Effector memory CD8-positive, alpha-beta T cell (primary cell): ENCODE data around the gene MSI2.
"Not testable (repeated sequence)": the region's sequence is repeated elsewhere in the genome, so short reads cannot be mapped to it uniquely, and the experiment has no call there.

Source experiments
- ATAC-seq: fragments of 150-1000 bp; cut with Tn5 transposase; replicated peaks from 2 replicates; pipeline ENCODE4 v1.10.0; 2021; ENCODE audit warnings: mild to moderate bottlenecking, moderate library complexity
- DNase-seq, 3 experiments: peaks; one replicate each; pipeline ENCODE4 v3.0.0; 2021
- H3K27ac Mint-ChIP-seq, 2 donors: one replicate each; pipeline ENCODE4 v1.8.0; 2022; ENCODE audit warnings: mild to moderate bottlenecking in 2 of 2, mixed read lengths in 2 of 2, moderate library complexity in 2 of 2
- H3K27me3 Mint-ChIP-seq, 2 donors: one replicate each; pipeline ENCODE4 v1.8.0; 2022; ENCODE audit warnings: mixed read lengths in 2 of 2
- H3K36me3 Mint-ChIP-seq: one replicate; pipeline ENCODE4 v1.8.0; 2022; ENCODE audit warnings: mild to moderate bottlenecking, moderate library complexity, mixed read lengths; ENCODE audit not compliant: insufficient read depth
- H3K4me1 Mint-ChIP-seq, 2 donors: one replicate each; pipeline ENCODE4 v1.8.0; 2022; ENCODE audit warnings: low read depth in 2 of 2, mixed read lengths in 2 of 2
- H3K4me3 Mint-ChIP-seq, 2 donors: one replicate each; pipeline ENCODE4 v1.8.0; 2022; ENCODE audit warnings: mild to moderate bottlenecking in 2 of 2, mixed read lengths in 2 of 2, moderate library complexity in 2 of 2
- H3K9me3 Mint-ChIP-seq, 2 donors: one replicate each; pipeline ENCODE4 v1.8.0; 2022; ENCODE audit warnings: mixed read lengths in 2 of 2

MSI2 gene

DNA sequence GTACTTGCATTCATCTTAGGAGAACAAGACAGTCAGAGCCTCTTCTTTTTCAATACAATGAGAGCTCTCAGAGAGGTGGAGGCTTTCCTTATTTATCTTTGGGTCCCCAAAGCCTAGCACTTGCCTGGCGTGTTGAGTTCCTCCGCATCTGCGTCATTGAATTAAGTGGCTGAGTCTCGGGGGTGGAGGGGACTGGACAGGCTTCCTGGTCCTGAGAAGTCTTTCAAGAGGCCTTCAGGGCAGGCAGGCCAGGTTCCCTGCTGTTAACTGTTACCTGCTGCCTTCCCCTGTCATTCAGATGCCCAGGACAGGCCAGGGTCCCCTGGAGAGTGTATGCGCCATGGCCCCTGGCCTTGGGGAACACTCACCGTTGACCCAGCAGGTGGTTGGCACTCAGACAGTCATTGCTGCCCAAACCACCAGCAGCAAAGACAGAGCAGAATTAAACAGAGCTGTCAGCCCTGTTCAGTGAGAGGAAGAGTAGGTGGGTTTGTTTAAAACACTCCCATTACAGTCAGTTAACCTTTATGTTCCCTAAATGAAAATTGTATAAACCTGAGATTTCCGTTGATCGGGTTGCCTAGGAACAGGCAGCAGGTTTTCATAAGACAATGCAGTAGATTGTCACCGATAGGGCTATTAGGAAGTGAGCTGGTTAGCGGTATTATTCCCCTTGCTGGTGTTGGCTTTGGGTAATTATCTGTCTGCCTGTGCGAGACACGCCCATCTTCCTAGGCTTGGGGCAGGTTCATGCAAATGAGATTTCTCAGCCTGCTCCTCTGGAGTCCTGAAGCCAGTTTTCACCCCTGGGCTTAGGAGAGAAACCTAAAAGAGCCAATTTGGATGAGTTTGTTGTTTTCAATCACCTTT is 356.1 kb downstream of the MSI2 start:
- no peaks in the 10 kb centered on the region for H3K27me3 Mint-ChIP-seq
- H3K36me3 Mint-ChIP-seq, result peaks cover 8% of the 10 kb centered on the region
- DNase-seq, result peak in 2 of 3 experiments; percentile 46 to 48
- H3K4me3 Mint-ChIP-seq, result peak overlapping the region; percentile 50 to 66
- H3K4me1 Mint-ChIP-seq, result peaks cover 31 to 39% of the 10 kb centered on the region in 2 donors
- H3K9me3 Mint-ChIP-seq, result no peaks in the 10 kb centered on the region
- peak; percentile 94 for ATAC-seq
- H3K27ac Mint-ChIP-seq, result peak overlapping the region; percentile 87 to 92

DNA sequence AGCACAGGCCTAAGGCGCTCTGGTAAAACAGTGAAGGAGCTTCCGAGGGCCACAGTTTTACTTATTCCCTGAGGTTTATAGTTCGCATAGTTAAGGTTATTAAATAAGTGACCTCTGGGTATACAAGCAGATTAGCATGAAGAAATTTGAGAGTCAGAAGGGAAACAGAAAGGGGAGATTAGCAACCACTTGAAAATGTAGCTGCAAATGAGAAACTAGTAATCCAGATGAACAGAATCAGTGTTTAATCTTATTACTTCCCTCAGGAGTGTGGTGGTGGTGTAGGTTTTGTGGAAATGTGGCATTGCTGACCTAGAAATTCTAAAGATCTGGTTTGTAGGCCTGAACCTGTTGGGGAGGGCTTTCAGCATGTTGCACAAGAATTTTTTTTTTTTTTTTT is 358.4 kb downstream of the MSI2 start:
- Mint-ChIP-seq H3K4me1 (peaks cover 19 to 33% of the 10 kb centered on the region in 2 donors), H3K27me3 (no peaks in the 10 kb centered on the region), H3K27ac (peak overlapping the region; percentile 26 to 68), H3K36me3 (peaks cover 3% of the 10 kb centered on the region), H3K9me3 (no peaks in the 10 kb centered on the region), H3K4me3 (no peak overlapping the region)
- no peak for ATAC-seq
- no peak for DNase-seq

DNA sequence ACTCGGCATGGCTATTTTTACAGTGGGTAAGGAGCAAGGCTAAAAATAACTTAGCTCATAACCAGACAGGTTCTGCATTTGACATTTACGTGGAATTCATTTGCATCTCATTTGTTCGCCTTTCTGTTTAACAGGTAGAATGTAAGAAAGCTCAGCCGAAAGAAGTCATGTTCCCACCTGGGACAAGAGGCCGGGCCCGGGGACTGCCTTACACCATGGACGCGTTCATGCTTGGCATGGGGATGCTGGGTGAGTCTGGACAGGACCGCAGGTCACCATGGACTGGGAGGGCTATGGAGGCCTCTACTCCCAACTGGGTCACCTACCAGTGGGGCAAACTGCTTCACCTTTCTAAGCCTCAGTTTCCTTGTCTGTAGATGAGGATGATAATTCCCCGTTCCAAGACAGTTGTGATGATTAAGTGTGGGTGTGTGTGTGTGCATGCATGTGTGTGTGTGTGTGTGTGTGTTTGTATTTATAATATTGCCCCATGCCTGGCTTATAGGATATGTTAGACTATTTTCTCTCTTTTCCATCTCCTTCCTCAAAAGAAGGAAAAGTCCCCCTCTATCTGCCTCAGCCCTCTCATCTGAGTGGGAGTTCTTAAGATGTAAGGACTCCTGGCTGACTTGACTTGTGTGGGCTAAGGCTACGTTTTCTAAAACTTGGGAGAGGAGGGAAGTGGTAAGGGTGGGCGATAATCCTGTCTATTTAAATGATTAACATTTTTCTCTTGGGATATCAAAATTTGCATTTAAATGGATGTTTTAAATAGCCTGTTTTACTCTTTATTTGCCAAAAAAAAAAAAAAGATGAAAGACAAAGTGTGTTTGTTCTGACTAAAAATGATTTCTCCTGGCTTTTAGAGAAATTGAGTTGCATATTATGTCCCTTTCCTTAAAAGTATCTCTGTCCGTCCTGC is 359.8 kb downstream of the MSI2 start:
- H3K27ac Mint-ChIP-seq, result no peak overlapping the region
- H3K36me3 Mint-ChIP-seq, result peaks cover 3% of the 10 kb centered on the region
- ATAC-seq (no peak), DNase-seq (no peak)
- H3K4me3 Mint-ChIP-seq, result no peak overlapping the region
- H3K27me3 Mint-ChIP-seq, result no peaks in the 10 kb centered on the region
- no peaks in the 10 kb centered on the region for H3K9me3 Mint-ChIP-seq
- H3K4me1 Mint-ChIP-seq, result peaks cover 22 to 33% of the 10 kb centered on the region in 2 donors

DNA sequence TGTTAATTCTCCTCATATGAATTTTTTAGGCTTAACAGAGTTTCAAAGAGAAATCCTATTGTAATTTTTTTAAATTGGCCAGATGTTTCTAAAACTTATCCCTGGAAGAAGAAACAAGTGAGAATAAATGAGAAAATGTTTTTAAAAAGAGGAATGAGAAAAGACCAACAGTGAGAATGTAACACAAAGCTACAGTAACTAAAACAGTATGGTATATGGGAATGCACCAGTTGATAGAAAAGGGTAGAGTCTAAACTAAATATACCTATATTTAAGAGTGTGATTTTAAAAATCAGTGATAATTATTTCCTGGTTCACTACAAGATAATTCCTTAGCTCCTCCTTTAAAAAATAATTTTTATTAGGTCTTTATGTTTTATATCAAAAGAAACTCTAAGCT is 360.9 kb downstream of the MSI2 start:
- Mint-ChIP-seq H3K27me3 (no peaks in the 10 kb centered on the region), H3K4me3 (no peak overlapping the region), H3K27ac (no peak overlapping the region), H3K4me1 (peaks cover 19 to 23% of the 10 kb centered on the region in 2 donors), H3K9me3 (no peaks in the 10 kb centered on the region), H3K36me3 (peaks cover 3% of the 10 kb centered on the region)
- DNase-seq (no peak), ATAC-seq (no peak)

DNA sequence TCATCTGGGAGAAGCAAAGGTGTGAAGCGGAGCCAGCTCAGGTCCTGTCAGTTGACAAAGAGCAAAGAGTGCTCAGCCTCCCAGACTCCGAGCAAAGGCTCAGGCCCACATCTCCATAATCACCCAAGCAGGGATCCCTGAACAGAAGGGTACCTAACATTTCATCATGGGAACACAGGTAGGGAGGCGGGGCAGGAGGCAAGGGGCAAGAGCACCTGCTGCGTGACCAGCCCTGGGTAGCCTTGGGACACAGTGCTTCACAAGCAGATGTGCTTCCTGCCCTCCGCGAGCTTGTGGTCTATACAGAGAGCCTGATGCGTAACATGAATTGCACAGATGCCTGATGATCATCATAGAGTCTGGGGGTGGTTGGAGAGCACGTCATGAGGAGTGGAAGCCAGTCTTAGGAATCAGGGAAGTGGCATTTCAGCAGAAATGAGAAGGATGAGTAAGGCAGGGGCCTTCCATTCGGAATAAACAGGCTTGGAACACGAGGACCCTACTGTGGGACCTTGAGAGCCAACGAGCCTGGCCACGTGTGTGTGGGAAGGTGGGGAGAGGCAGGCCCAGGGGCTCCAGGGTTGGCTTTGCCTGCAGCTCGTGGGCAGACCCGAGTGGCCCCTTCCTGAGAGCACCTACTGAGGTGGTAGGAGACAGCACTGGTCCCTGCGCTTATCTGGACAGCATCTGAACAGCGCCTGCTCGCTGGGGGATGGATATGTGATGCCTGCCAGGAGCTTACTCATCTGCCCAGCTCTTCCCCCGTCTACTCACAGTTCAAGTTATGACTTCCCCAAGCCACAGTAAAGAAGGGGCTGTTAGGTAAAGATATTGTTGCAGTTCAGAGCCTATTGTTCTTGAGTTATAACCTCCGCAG is 363.0 kb downstream of the MSI2 start:
- no peak for DNase-seq
- no peaks in the 10 kb centered on the region for H3K27me3 Mint-ChIP-seq
- H3K36me3 Mint-ChIP-seq, result peaks cover 8% of the 10 kb centered on the region
- ATAC-seq, result no peak
- peaks cover 19 to 22% of the 10 kb centered on the region in 2 donors for H3K4me1 Mint-ChIP-seq
- H3K9me3 Mint-ChIP-seq, result no peaks in the 10 kb centered on the region
- H3K4me3 Mint-ChIP-seq, result no peak overlapping the region
- peak overlapping the region; percentile 24 to 72 for H3K27ac Mint-ChIP-seq

DNA sequence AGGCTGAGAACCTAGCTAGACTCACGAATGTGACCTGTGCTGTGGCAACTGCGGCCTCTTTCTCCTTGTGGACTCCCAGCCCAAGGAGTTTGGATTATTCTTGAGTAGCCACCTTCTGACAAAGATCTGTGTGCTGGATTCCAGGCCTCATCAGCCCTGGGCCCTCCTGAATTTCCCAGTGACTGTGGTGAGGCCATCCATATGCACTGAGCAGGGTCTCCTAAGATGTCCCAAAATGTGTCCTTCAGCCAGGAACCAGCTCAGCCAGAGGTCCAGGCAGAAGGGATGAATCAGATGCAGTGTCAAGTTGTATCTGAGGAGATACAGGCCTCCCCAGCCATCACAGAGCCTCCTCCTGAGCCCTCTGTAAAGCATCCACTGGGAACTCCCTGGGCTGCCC is 364.3 kb downstream of the MSI2 start:
- Mint-ChIP-seq H3K4me3 (no peak overlapping the region), H3K36me3 (peaks cover 8% of the 10 kb centered on the region), H3K27ac (peak overlapping the region in 1 of 2 donors; percentile 72), H3K4me1 (peaks cover 19% of the 10 kb centered on the region in 2 donors), H3K27me3 (no peaks in the 10 kb centered on the region), H3K9me3 (no peaks in the 10 kb centered on the region)
- ATAC-seq (no peak), DNase-seq (no peak)

DNA sequence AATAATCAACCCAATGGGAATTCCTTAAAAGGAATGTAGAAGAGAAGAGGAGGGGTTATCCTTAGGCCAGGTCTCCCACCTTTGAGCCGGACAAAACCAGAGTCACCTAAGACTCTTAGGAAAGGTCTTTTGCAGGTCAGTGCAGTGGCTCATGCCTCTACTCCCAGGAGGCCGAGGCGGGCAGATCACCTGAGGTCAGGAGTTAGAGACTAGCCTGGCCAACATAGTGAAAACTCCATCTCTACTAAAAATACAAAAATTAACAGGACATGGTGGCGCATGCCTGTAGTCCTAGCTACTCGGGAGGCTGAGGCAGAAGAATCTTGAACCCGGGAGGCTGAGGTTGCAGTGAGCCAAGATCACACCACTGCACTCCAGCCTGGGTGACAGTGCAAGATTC is 365.5 kb downstream of the MSI2 start:
- H3K36me3 Mint-ChIP-seq, H3K27me3 Mint-ChIP-seq, H3K4me3 Mint-ChIP-seq, H3K27ac Mint-ChIP-seq, DNase-seq, ATAC-seq, H3K9me3 Mint-ChIP-seq: not testable (repeated sequence)
- H3K4me1 Mint-ChIP-seq, result peaks cover 16 to 19% of the 10 kb centered on the region in 2 donors

DNA sequence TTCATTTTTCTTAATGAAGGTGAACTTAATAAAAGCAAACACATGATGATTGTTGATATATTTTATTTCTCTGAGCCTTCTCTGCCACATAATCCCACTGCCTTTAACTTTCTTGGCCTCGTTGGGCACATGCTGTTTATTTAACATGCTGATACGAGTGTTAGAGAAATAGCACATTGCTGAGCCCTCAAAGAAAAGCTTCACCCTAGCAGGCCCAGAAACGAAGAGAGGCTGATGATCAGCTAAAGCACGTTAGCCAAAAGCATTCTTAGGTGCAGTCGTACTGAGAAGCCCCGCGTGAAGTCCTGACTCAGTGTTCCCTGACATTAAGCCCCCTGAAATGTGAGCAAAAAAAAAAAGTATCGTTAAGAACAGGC is 366.0 kb downstream of the MSI2 start:
- ATAC-seq (no peak), DNase-seq (no peak)
- H3K4me1 Mint-ChIP-seq, result peaks cover 16 to 19% of the 10 kb centered on the region in 2 donors
- H3K36me3 Mint-ChIP-seq, result peaks cover 5% of the 10 kb centered on the region
- no peaks in the 10 kb centered on the region for H3K9me3 Mint-ChIP-seq
- H3K4me3 Mint-ChIP-seq, result no peak overlapping the region
- no peak overlapping the region for H3K27ac Mint-ChIP-seq
- no peaks in the 10 kb centered on the region for H3K27me3 Mint-ChIP-seq

DNA sequence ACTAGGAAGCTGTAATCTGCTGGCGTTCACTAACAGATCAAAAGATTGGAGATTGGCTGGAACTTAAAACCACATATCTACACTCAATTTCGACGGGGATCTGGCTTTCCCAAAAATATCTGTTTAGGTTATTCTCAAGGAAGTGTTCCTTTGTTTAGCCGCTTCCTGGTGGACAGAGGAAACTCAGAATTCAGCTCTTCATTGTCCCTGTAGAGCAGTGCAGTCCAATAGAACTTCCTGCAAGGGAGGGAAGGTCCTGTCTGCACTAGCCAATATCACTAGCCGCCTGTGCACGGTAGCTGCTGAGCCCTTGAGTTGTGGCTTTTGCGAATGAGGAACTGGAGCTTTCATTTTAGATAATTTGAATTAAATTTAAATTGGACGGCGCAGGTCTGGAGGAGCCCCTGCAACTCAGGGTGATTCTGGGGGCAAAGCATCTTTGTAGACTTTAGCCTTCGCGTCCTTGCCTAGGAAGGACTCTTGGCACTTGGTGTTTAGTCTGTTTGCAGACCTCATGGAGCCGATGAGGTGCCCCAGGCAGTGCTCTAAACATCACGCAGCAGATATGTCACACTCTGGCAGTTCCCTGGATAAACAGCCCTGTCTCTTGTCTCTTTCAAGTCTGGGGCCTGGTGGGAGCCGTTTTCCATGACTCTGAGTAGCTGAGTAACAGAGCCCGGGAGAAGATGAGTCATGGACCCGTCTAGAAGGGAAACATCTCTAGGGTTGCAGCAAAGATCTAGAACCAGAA is 366.5 kb downstream of the MSI2 start:
- DNase-seq, result no peak
- no peaks in the 10 kb centered on the region for H3K9me3 Mint-ChIP-seq
- H3K27ac Mint-ChIP-seq, result peak overlapping the region in 1 of 2 donors; percentile 90
- H3K4me3 Mint-ChIP-seq, result peak overlapping the region in 1 of 2 donors; percentile 54
- H3K27me3 Mint-ChIP-seq, result no peaks in the 10 kb centered on the region
- H3K4me1 Mint-ChIP-seq, result peaks cover 16 to 23% of the 10 kb centered on the region in 2 donors
- no peak for ATAC-seq
- peaks cover 5% of the 10 kb centered on the region for H3K36me3 Mint-ChIP-seq

DNA sequence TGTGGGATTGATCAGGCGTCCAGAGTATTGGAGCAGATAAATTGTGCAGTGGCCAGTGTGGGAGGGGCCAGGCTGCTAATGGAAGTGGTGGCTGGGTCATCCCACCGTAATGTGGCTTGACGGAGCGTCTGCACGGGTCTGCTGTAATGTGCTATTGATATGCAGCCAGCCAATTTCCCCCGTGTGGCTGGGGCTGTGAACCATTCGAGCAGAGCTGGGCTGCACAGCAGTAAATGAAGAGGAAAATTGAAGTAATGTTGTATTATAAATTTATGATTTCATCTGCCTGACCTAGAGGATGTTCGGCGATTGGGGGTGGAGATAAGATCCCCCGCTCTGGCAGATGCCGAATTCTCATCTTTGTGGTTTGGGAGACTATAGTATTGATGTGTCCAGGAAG is 367.3 kb downstream of the MSI2 start:
- Mint-ChIP-seq H3K4me3 (peak overlapping the region in 1 of 2 donors; percentile 54), H3K36me3 (peaks cover 5% of the 10 kb centered on the region), H3K9me3 (no peaks in the 10 kb centered on the region), H3K27ac (peak overlapping the region in 1 of 2 donors; percentile 90), H3K27me3 (no peaks in the 10 kb centered on the region), H3K4me1 (peaks cover 16 to 27% of the 10 kb centered on the region in 2 donors)
- no peak for ATAC-seq
- no peak for DNase-seq

DNA sequence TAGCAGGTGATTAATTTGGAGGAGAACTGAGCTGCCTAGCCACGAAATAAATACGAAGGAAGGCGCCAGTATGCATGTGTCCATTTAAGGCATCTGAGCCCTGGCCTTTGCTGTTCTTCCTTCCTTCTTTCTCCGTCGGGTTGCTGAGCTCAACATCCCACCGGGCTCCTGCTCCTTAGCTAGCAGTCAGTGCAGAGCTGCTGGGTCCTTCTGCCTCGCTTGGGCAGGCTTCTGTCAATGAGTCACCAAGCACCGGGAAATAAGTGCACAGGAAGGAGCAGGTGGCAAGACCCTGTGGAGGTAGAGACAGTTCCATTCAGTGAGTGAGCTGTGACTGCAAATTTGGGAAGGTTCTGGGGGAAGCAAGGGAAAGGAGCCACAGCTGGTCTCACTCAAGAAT is 368.1 kb downstream of the MSI2 start:
- Mint-ChIP-seq H3K27me3 (no peaks in the 10 kb centered on the region), H3K36me3 (peaks cover 10% of the 10 kb centered on the region), H3K4me1 (peaks cover 11 to 23% of the 10 kb centered on the region in 2 donors), H3K4me3 (no peak overlapping the region), H3K27ac (peak overlapping the region in 1 of 2 donors; percentile 35), H3K9me3 (no peaks in the 10 kb centered on the region)
- no peak for DNase-seq
- no peak for ATAC-seq

DNA sequence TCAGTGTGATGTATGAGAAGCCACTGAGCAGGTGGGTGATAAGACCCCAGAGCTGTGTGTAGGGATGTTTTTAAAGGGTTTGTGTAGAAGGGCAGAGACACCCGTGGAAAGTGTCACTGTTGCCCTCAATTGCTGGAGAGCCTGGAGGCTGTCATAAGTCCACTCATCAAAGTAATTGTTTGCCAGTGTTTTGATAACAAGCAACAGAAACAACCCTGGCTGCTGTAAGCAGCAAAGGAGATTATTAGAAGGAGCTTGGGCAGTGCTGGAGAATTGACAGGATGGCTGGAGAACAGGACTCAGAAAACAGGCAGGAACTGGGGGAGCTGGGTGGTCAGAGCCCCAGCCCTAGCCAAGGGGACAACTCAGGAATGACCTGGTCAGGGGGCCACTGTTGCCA is 369.2 kb downstream of the MSI2 start:
- peaks cover 11% of the 10 kb centered on the region for H3K36me3 Mint-ChIP-seq
- DNase-seq (no peak), ATAC-seq (no peak)
- H3K4me3 Mint-ChIP-seq, result no peak overlapping the region
- H3K4me1 Mint-ChIP-seq, result peaks cover 10 to 18% of the 10 kb centered on the region in 2 donors
- no peaks in the 10 kb centered on the region for H3K27me3 Mint-ChIP-seq
- no peaks in the 10 kb centered on the region for H3K9me3 Mint-ChIP-seq
- H3K27ac Mint-ChIP-seq, result peak overlapping the region in 1 of 2 donors; percentile 35
